Neural cell (in vitro differentiated cells): ENCODE results near the gene PRSS50. TPM values are rescaled to one million over a fixed set of nuclear protein-coding genes. Genes with fewer than 3 reads are reported as not detected.

Experiments
- H2AFZ ChIP-seq: fragments of 200-600, 300-800 bp; sonication (generic), shearing (Covaris generic); 2 replicates; pipeline ENCODE4 v1.6.0; 2014; ENCODE audit warnings: low read depth, mild to moderate bottlenecking, antibody characterized with exemption, low read length, moderate library complexity
- H3F3A ChIP-seq: fragments of 200-600 bp; shearing (Covaris generic); 2 replicates; pipeline ENCODE4 v1.6.1; 2016; ENCODE audit warnings: mild to moderate bottlenecking, moderate library complexity, mixed read lengths, antibody characterized with exemption, low read length; ENCODE audit not compliant: insufficient read depth, poor library complexity, severe bottlenecking
- H3K27ac ChIP-seq: fragments of 200-600, 300-800 bp; sonication (generic), shearing (Covaris generic); 2 replicates; pipeline ENCODE4 v1.5.1; 2014; ENCODE audit warnings: mild to moderate bottlenecking, low read length, moderate library complexity
- H3K27me3 ChIP-seq: fragments of 300-800, 200-600 bp; sonication (generic), shearing (Covaris generic); 2 replicates; pipeline ENCODE4 v1.6.0; 2014; ENCODE audit warnings: mild to moderate bottlenecking, low read depth, low read length, moderate library complexity; ENCODE audit not compliant: insufficient read depth
- H3K36me3 ChIP-seq: fragments of 300-800, 200-600 bp; sonication (generic), shearing (Covaris generic); 2 replicates; pipeline ENCODE4 v1.5.1; 2014; ENCODE audit warnings: mild to moderate bottlenecking, antibody characterized with exemption, low read length, moderate library complexity; ENCODE audit not compliant: insufficient read depth
- H3K4me2 ChIP-seq: fragments of 300-800, 200-600 bp; sonication (generic), shearing (Covaris generic); 2 replicates; pipeline ENCODE4 v1.6.0; 2014; ENCODE audit warnings: mild to moderate bottlenecking, low read length
- H3K4me3 ChIP-seq: fragments of 300-800, 200-600 bp; sonication (generic), shearing (Covaris generic); 2 replicates; pipeline ENCODE4 v1.5.1; 2014; ENCODE audit warnings: mild to moderate bottlenecking, low read length, moderate library complexity
- H3K79me2 ChIP-seq: fragments of 200-600 bp; shearing (Covaris generic); replicated peaks from 2 replicates; pipeline ENCODE4 v1.6.0; 2014; ENCODE audit warnings: mild to moderate bottlenecking, low read length, moderate library complexity; ENCODE audit not compliant: insufficient read depth
- H3K9ac ChIP-seq: fragments of 300-800, 200-600 bp; sonication (generic), shearing (Covaris generic); 2 replicates; pipeline ENCODE4 v1.6.1; 2016; ENCODE audit warnings: mild to moderate bottlenecking, low read length, mixed read lengths
- H3K9me2 ChIP-seq: fragments of 200-600 bp; shearing (Covaris generic); 2 replicates; pipeline ENCODE4 v1.6.1; 2016; ENCODE audit warnings: mild to moderate bottlenecking, low read length, mixed read lengths; ENCODE audit not compliant: insufficient read depth
- H3K9me3 ChIP-seq: fragments of 200-600, 300-800 bp; sonication (generic), shearing (Covaris generic); 2 replicates; pipeline ENCODE4 v1.6.1; 2016; ENCODE audit warnings: mild to moderate bottlenecking, mixed run types, low read length, moderate library complexity, mixed read lengths
- H4K20me1 ChIP-seq: fragments of 200-600 bp; shearing (Covaris generic); 2 replicates; pipeline ENCODE4 v1.6.1; 2016; ENCODE audit warnings: mild to moderate bottlenecking, mixed run types; ENCODE audit not compliant: insufficient read depth
- EP300 ChIP-seq: fragments of 450-650 bp; conservative IDR thresholded peaks from 2 replicates; pipeline ENCODE4 v1.6.1; 2014; ENCODE audit warnings: antibody characterized with exemption, mild to moderate bottlenecking, moderate library complexity; ENCODE audit not compliant: poor library complexity, severe bottlenecking
- MXI1 ChIP-seq: fragments of 450-650 bp; conservative IDR thresholded peaks from 2 replicates; pipeline ENCODE4 v1.6.1; 2014; ENCODE audit warnings: antibody characterized with exemption, mild to moderate bottlenecking; ENCODE audit not compliant: poor library complexity, severe bottlenecking
- POLR2AphosphoS5 ChIP-seq: IDR thresholded peaks from 2 replicates; pipeline ENCODE4 v1.6.1; 2012
- RAD21 ChIP-seq: fragments of 450-650 bp; conservative IDR thresholded peaks from 2 replicates; pipeline ENCODE4 v1.6.1; 2014; ENCODE audit warnings: antibody characterized with exemption, mild to moderate bottlenecking, moderate library complexity
- REST ChIP-seq: IDR thresholded peaks from 2 replicates; pipeline ENCODE4 v1.6.1; 2012; ENCODE audit warnings: borderline replicate concordance
- SMC3 ChIP-seq: fragments of 450-650 bp; conservative IDR thresholded peaks from 2 replicates; pipeline ENCODE4 v1.6.1; 2014; ENCODE audit warnings: antibody characterized with exemption, mild to moderate bottlenecking, moderate library complexity; ENCODE audit not compliant: poor library complexity
- polyA plus RNA-seq: library from polyadenylated mRNA; depleted of rRNA; stranded (reverse); fragments of >200 nt; gene quantifications from 2 replicates; pipeline ENCODE4 v1.2.3, GENCODE V29; 2014
- TF ChIP-seq, protein P1 (sequence below): fragments of 450-650 bp; IDR thresholded peaks from 2 replicates; pipeline ENCODE4 v1.5.1; 2014; ENCODE audit warnings: antibody characterized with exemption, mild to moderate bottlenecking, moderate library complexity; ENCODE audit not compliant: poor library complexity, severe bottlenecking

The PRSS50 gene
- polyA plus RNA-seq, 1 donor from 2014 or later = not detected

- no peak overlapping the region for H3K4me3 ChIP-seq
- H3F3A ChIP-seq = no peaks in the 10 kb centered on the region
- no peaks in the 10 kb centered on the region for H3K9me3 ChIP-seq
- no peak overlapping the region for H3K27ac ChIP-seq
- TF ChIP-seq RAD21 (no peak), SMC3 (no peak), REST (no peak), POLR2AphosphoS5 (no peak), MXI1 (no peak), EP300 (no peak)
- TF ChIP-seq, protein P1, sequence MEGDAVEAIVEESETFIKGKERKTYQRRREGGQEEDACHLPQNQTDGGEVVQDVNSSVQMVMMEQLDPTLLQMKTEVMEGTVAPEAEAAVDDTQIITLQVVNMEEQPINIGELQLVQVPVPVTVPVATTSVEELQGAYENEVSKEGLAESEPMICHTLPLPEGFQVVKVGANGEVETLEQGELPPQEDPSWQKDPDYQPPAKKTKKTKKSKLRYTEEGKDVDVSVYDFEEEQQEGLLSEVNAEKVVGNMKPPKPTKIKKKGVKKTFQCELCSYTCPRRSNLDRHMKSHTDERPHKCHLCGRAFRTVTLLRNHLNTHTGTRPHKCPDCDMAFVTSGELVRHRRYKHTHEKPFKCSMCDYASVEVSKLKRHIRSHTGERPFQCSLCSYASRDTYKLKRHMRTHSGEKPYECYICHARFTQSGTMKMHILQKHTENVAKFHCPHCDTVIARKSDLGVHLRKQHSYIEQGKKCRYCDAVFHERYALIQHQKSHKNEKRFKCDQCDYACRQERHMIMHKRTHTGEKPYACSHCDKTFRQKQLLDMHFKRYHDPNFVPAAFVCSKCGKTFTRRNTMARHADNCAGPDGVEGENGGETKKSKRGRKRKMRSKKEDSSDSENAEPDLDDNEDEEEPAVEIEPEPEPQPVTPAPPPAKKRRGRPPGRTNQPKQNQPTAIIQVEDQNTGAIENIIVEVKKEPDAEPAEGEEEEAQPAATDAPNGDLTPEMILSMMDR = no peak
- no peaks in the 10 kb centered on the region for H3K79me2 ChIP-seq
- H2AFZ ChIP-seq = no peak overlapping the region
- H3K9me2 ChIP-seq = no peaks in the 10 kb centered on the region
- H4K20me1 ChIP-seq = no peaks in the 10 kb centered on the region
- no peaks in the 10 kb centered on the region for H3K27me3 ChIP-seq
- H3K9ac ChIP-seq = no peak overlapping the region
- no peaks in the 10 kb centered on the region for H3K36me3 ChIP-seq
- no peak overlapping the region for H3K4me2 ChIP-seq
Observed at GRCh38 chr3:46733026-46733800, 15.5 kb upstream of the PRSS50 start.

DNA sequence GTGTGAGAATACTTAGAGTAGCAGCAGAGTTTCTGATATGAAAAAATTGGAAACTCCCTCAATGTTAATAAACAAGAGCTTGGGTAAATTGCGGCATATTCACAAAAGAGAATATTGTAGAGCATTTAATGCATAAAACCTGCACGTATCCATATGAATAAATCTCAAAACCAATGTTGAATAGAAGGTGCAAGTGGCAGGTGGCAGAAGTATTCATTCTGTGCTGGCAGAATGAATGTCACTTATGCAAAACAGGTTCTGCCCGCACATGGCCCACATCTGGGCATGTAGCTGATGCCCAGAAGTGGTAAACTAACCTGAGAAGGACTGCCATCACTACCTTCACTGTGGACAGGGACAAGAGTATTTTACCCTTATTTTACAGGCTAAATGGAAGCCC, 14.1 kb upstream of the PRSS50 start:
- H3K4me2 ChIP-seq = no peak overlapping the region
- H3F3A ChIP-seq = no peaks in the 10 kb centered on the region
- H3K9me3 ChIP-seq = no peaks in the 10 kb centered on the region

More for the DNA sequence above, 14.1 kb upstream of the PRSS50 start:
- Histone ChIP-seq H3K27ac (no peak overlapping the region), H3K9me2 (no peaks in the 10 kb centered on the region), H4K20me1 (no peaks in the 10 kb centered on the region), H3K9ac (no peak overlapping the region), H3K4me3 (no peak overlapping the region), H3K27me3 (no peaks in the 10 kb centered on the region), H2AFZ (no peak overlapping the region), H3K79me2 (no peaks in the 10 kb centered on the region), H3K36me3 (no peaks in the 10 kb centered on the region)
- no peak for TF ChIP-seq MXI1
- no peak for TF ChIP-seq POLR2AphosphoS5
- TF ChIP-seq, protein P1 = no peak
